CD1c-positive myeloid dendritic cell (primary cell): ENCODE data around the gene RPS17.

Experiments
- DNase-seq: peaks from one replicate; pipeline ENCODE4 v3.0.0-alpha.2; 2016; ENCODE audit errors: extremely low spot score

Gene RPS17

GRCh38 chr15:82540055-82540983, at the start of gene RPS17:
TSS of gene RPS17 (minus strand) at chr15:82540457. CDS start at chr15:82540428, 29 bp downstream.
- peak; percentile 99 for DNase-seq

GRCh38 chr15:82587805-82588204, 47.5 kb upstream of the RPS17 start:
- no peak for DNase-seq

- peak; percentile 16 for DNase-seq
These were observed 44.8 kb upstream of the RPS17 start for GRCh38 chr15:82585072-82585471.

- DNase-seq = no peak
These were observed 40.5 kb upstream of the RPS17 start for GRCh38 chr15:82580713-82581112.

- no peak for DNase-seq
These were observed 35.1 kb upstream of the RPS17 start for GRCh38 chr15:82575335-82575734.

GRCh38 chr15:82572986-82573385, 32.7 kb upstream of the RPS17 start:
- no peak for DNase-seq

- no peak for DNase-seq
These were observed 32.1 kb upstream of the RPS17 start for GRCh38 chr15:82572311-82572710.

GRCh38 chr15:82571722-82572222, 31.5 kb upstream of the RPS17 start:
- DNase-seq = peak; percentile 20

- no peak for DNase-seq
These were observed 30.7 kb upstream of the RPS17 start for GRCh38 chr15:82570721-82571508.

GRCh38 chr15:82569834-82570233, 29.6 kb upstream of the RPS17 start:
- no peak for DNase-seq

- no peak for DNase-seq
These were observed 28.7 kb upstream of the RPS17 start for GRCh38 chr15:82568986-82569385.

GRCh38 chr15:82567661-82568060, 27.4 kb upstream of the RPS17 start:
- no peak for DNase-seq

GRCh38 chr15:82566690-82567089, 26.4 kb upstream of the RPS17 start:
- DNase-seq = no peak

- no peak for DNase-seq
These were observed 18.2 kb upstream of the RPS17 start for GRCh38 chr15:82558502-82558901.

GRCh38 chr15:82556315-82557035, 16.2 kb upstream of the RPS17 start:
- no peak for DNase-seq

- no peak for DNase-seq
These were observed 14.6 kb upstream of the RPS17 start for GRCh38 chr15:82554849-82555248.

- DNase-seq = no peak
These were observed 14.1 kb upstream of the RPS17 start for GRCh38 chr15:82554351-82554750.

GRCh38 chr15:82553846-82554245, 13.6 kb upstream of the RPS17 start:
- no peak for DNase-seq

GRCh38 chr15:82552861-82553260, 12.6 kb upstream of the RPS17 start:
- DNase-seq = no peak

- DNase-seq = peak; percentile 78
These were observed 11.5 kb upstream of the RPS17 start for GRCh38 chr15:82551646-82552247.

- DNase-seq = no peak
These were observed 9.0 kb upstream of the RPS17 start for GRCh38 chr15:82549199-82549665.
